Dendritic cell treated with granulocyte-macrophage colony-stimulating factor and Interleukin-4, amounts not matched to agents 40 ng/mL and 50 ng/mL, for 4 days (primary cell): ENCODE data around the gene PODN.

Experiments
- H3K27ac Mint-ChIP-seq: one replicate; pipeline ENCODE4 v1.8.0; 2022; ENCODE audit warnings: mild to moderate bottlenecking, mixed read lengths
- H3K27me3 Mint-ChIP-seq: one replicate; pipeline ENCODE4 v1.8.0; 2022; ENCODE audit warnings: mild to moderate bottlenecking, mixed read lengths
- H3K36me3 Mint-ChIP-seq: one replicate; pipeline ENCODE4 v1.8.0; 2022; ENCODE audit warnings: low read depth, mixed read lengths
- H3K4me1 Mint-ChIP-seq: one replicate; pipeline ENCODE4 v1.8.0; 2022; ENCODE audit warnings: low read depth, mixed read lengths
- H3K4me3 Mint-ChIP-seq: one replicate; pipeline ENCODE4 v1.8.0; 2022; ENCODE audit warnings: mild to moderate bottlenecking, moderate library complexity, mixed read lengths
- H3K9me3 Mint-ChIP-seq: one replicate; pipeline ENCODE4 v1.8.0; 2022; ENCODE audit warnings: mixed read lengths
- intact Hi-C: fragments of 100-400 bp; cut with micrococcal nuclease; formaldehyde crosslinking; loops from one replicate; pipeline ENCODE4 v1.15.0; 2022

The PODN gene

GRCh38 chr1:53085405-53085804, 23.4 kb downstream of the PODN start:
- H3K9me3 Mint-ChIP-seq, result no peaks in the 10 kb centered on the region
- no peak overlapping the region for H3K4me3 Mint-ChIP-seq
- H3K27ac Mint-ChIP-seq, result no peak overlapping the region
- no peaks in the 10 kb centered on the region for H3K36me3 Mint-ChIP-seq
- peaks cover 2% of the 10 kb centered on the region for H3K27me3 Mint-ChIP-seq
- intact Hi-C loops, result no loop called here
- H3K4me1 Mint-ChIP-seq, result no peaks in the 10 kb centered on the region

GRCh38 chr1:53086491-53087070, 24.6 kb downstream of the PODN start:
- no peak overlapping the region for H3K27ac Mint-ChIP-seq
- intact Hi-C loops, result no loop called here

GRCh38 chr1:53087332-53088285, 25.6 kb downstream of the PODN start:
- Mint-ChIP-seq H3K27me3 (peaks cover 2% of the 10 kb centered on the region), H3K27ac (no peak overlapping the region), H3K36me3 (no peaks in the 10 kb centered on the region), H3K4me1 (no peaks in the 10 kb centered on the region), H3K4me3 (no peak overlapping the region), H3K9me3 (no peaks in the 10 kb centered on the region)
- intact Hi-C loops, result no loop called here

More at GRCh38 chr1:53086491-53087070, 24.6 kb downstream of the PODN start:
- Mint-ChIP-seq H3K9me3 (no peaks in the 10 kb centered on the region), H3K4me1 (no peaks in the 10 kb centered on the region), H3K36me3 (no peaks in the 10 kb centered on the region), H3K27me3 (peaks cover 2% of the 10 kb centered on the region), H3K4me3 (no peak overlapping the region)

- no peak overlapping the region for H3K27ac Mint-ChIP-seq
- no peak overlapping the region for H3K4me3 Mint-ChIP-seq
- no peaks in the 10 kb centered on the region for H3K4me1 Mint-ChIP-seq
- intact Hi-C loops, result no loop called here
- no peaks in the 10 kb centered on the region for H3K9me3 Mint-ChIP-seq
- no peaks in the 10 kb centered on the region for H3K27me3 Mint-ChIP-seq
- no peaks in the 10 kb centered on the region for H3K36me3 Mint-ChIP-seq
Observed at GRCh38 chr1:53088616-53089300, 26.7 kb downstream of the PODN start.

GRCh38 chr1:53089478-53090226, 27.6 kb downstream of the PODN start:
- no peak overlapping the region for H3K4me3 Mint-ChIP-seq
- no peaks in the 10 kb centered on the region for H3K4me1 Mint-ChIP-seq
- H3K27me3 Mint-ChIP-seq, result no peaks in the 10 kb centered on the region
- no peaks in the 10 kb centered on the region for H3K36me3 Mint-ChIP-seq
- intact Hi-C loops, result no loop called here
- H3K9me3 Mint-ChIP-seq, result no peaks in the 10 kb centered on the region
- no peak overlapping the region for H3K27ac Mint-ChIP-seq

GRCh38 chr1:53090227-53091147, 28.5 kb downstream of the PODN start:
- intact Hi-C loops, result no loop called here
- Mint-ChIP-seq H3K4me3 (no peak overlapping the region), H3K36me3 (no peaks in the 10 kb centered on the region), H3K27me3 (no peaks in the 10 kb centered on the region), H3K4me1 (no peaks in the 10 kb centered on the region), H3K9me3 (no peaks in the 10 kb centered on the region), H3K27ac (no peak overlapping the region)

GRCh38 chr1:53091841-53092645, 30.0 kb downstream of the PODN start:
- no peak overlapping the region for H3K27ac Mint-ChIP-seq

GRCh38 chr1:53092659-53093450, 30.8 kb downstream of the PODN start:
- Mint-ChIP-seq H3K4me1 (no peaks in the 10 kb centered on the region), H3K4me3 (no peak overlapping the region), H3K27me3 (no peaks in the 10 kb centered on the region), H3K36me3 (no peaks in the 10 kb centered on the region), H3K9me3 (no peaks in the 10 kb centered on the region), H3K27ac (no peak overlapping the region)
- intact Hi-C loops, result no loop called here

More at GRCh38 chr1:53091841-53092645, 30.0 kb downstream of the PODN start:
- intact Hi-C loops, result no loop called here
- Mint-ChIP-seq H3K27me3 (no peaks in the 10 kb centered on the region), H3K36me3 (no peaks in the 10 kb centered on the region), H3K9me3 (no peaks in the 10 kb centered on the region), H3K4me3 (no peak overlapping the region), H3K4me1 (no peaks in the 10 kb centered on the region)

GRCh38 chr1:53093451-53093754, 31.4 kb downstream of the PODN start:
- Mint-ChIP-seq H3K36me3 (no peaks in the 10 kb centered on the region), H3K27ac (no peak overlapping the region), H3K4me1 (no peaks in the 10 kb centered on the region), H3K27me3 (no peaks in the 10 kb centered on the region), H3K4me3 (no peak overlapping the region), H3K9me3 (no peaks in the 10 kb centered on the region)
- intact Hi-C loops, result no loop called here

GRCh38 chr1:53093778-53094532, 31.9 kb downstream of the PODN start:
- intact Hi-C loops, result no loop called here
- no peaks in the 10 kb centered on the region for H3K36me3 Mint-ChIP-seq
- H3K27ac Mint-ChIP-seq, result no peak overlapping the region
- H3K4me1 Mint-ChIP-seq, result no peaks in the 10 kb centered on the region
- H3K9me3 Mint-ChIP-seq, result no peaks in the 10 kb centered on the region
- no peaks in the 10 kb centered on the region for H3K27me3 Mint-ChIP-seq
- H3K4me3 Mint-ChIP-seq, result no peak overlapping the region

GRCh38 chr1:53094533-53094919, 32.5 kb downstream of the PODN start:
- intact Hi-C loops, result no loop called here
- Mint-ChIP-seq H3K36me3 (no peaks in the 10 kb centered on the region), H3K27me3 (no peaks in the 10 kb centered on the region), H3K4me1 (no peaks in the 10 kb centered on the region), H3K27ac (no peak overlapping the region), H3K4me3 (no peak overlapping the region), H3K9me3 (no peaks in the 10 kb centered on the region)
